ENCODE measurements around the gene GSS.

The GSS gene

DNA sequence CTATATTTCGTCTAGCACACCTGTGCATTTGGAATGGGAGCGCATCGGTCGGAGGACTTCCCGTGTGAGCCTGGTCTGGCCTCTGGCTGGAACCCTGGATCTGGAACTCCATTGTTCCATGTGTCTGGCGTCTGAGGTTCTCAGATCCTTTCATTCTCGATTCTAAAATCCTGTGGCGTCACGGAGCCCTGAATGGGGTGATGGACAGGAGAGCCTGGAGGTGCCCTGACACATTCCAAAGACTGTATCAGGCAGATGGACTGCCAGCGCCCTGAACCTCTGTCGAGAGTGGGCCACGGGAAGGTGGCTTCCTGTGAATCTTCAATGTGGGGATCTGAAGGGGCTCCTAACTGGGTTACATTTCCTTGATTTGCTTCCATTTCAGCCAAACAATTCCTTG is 20.7 kb upstream of the GSS start:
- no peak for DNase-seq (ENCODE audit: low read depth in 1 of 2, low spot score in 1 of 2)
- H3K4me3 ChIP-seq (replicated peaks; ENCODE audit: insufficient read depth, low read length) = no peak overlapping the region
- H3K27ac ChIP-seq (replicated peaks) = no peak overlapping the region
- no peaks in the 10 kb centered on the region for H3K27me3 ChIP-seq (ENCODE audit: insufficient read depth, poor library complexity, severe bottlenecking)
- no peak for TF ChIP-seq SPI1 (IDR thresholded peaks at IDR 0.05; ENCODE audit: borderline replicate concordance, low read depth)
- TF ChIP-seq REST (IDR thresholded peaks at IDR 0.05; ENCODE audit: insufficient replicate concordance, low read depth) = no peak
- no peak for TF ChIP-seq CTCF (IDR thresholded peaks at IDR 0.05; ENCODE audit: insufficient read depth, low read length)
- TF ChIP-seq POLR2AphosphoS5 (IDR thresholded peaks at IDR 0.05; ENCODE audit: low read depth) = no peak
- TF ChIP-seq GABPA (IDR thresholded peaks at IDR 0.05; ENCODE audit: low read depth) = no peak

- DNase-seq (ENCODE audit: low read depth in 1 of 2, low spot score in 1 of 2) = no peak
- H3K4me3 ChIP-seq (replicated peaks; ENCODE audit: insufficient read depth, low read length) = no peak overlapping the region
- TF ChIP-seq REST (IDR thresholded peaks at IDR 0.05; ENCODE audit: insufficient replicate concordance, low read depth) (no peak), SPI1 (IDR thresholded peaks at IDR 0.05; ENCODE audit: borderline replicate concordance, low read depth) (no peak), GABPA (IDR thresholded peaks at IDR 0.05; ENCODE audit: low read depth) (no peak), CTCF (IDR thresholded peaks at IDR 0.05; ENCODE audit: insufficient read depth, low read length) (no peak), POLR2AphosphoS5 (IDR thresholded peaks at IDR 0.05; ENCODE audit: low read depth) (no peak)
- H3K27me3 ChIP-seq (ENCODE audit: insufficient read depth, poor library complexity, severe bottlenecking) = no peaks in the 10 kb centered on the region
- no peak overlapping the region for H3K27ac ChIP-seq (replicated peaks)
These were observed 18.6 kb upstream of the GSS start for GRCh38 chr20:34974246-34974645.

DNA sequence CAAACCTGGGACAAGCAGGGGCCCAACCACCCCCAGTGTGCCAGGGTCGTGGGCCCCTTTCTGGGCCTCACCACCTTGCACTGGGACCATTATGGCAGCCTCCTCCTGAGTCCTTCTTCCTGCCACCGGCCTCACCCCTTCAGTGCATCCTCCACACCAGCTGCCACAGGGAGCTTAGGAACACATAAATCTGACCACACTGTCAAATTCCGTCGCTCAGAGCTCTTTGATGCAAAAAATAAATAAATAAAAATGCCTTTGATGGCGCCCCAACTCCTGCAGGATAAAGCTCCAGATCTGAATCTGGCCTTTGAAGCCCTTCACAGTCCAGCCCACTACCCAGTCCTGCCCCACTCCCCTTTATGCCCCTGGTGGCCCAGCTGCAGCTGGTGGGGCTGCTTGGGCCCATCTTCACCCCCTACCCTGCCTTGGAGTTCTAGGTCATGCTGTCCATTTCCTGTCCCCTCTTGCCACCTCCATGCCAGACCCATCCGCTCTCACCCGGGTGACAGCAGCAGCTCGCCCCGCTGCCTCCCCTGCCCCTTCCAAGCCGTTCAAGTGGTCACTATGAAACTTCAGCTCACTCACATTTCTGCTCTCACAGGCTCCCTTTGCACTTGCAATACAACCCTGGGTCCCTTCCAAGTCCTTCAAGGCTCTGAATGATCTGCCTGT is 16.1 kb upstream of the GSS start:
- Histone ChIP-seq H3K27me3 (ENCODE audit: insufficient read depth, poor library complexity, severe bottlenecking) (no peaks in the 10 kb centered on the region), H3K27ac (replicated peaks) (no peak overlapping the region), H3K4me3 (replicated peaks; ENCODE audit: insufficient read depth, low read length) (no peak overlapping the region)
- no peak for DNase-seq (ENCODE audit: low read depth in 1 of 2, low spot score in 1 of 2)
- TF ChIP-seq POLR2AphosphoS5 (IDR thresholded peaks at IDR 0.05; ENCODE audit: low read depth) (no peak), REST (IDR thresholded peaks at IDR 0.05; ENCODE audit: insufficient replicate concordance, low read depth) (no peak), GABPA (IDR thresholded peaks at IDR 0.05; ENCODE audit: low read depth) (no peak), SPI1 (IDR thresholded peaks at IDR 0.05; ENCODE audit: borderline replicate concordance, low read depth) (no peak), CTCF (IDR thresholded peaks at IDR 0.05; ENCODE audit: insufficient read depth, low read length) (no peak)
